HCT116 (cell line): ENCODE results near the gene EPS8L2. TPM values are rescaled to one million over a fixed set of nuclear protein-coding genes. Genes with fewer than 3 reads are reported as not detected.
A peak's percentile ranks its signal among the peaks of the same experiment; 100 is the strongest.

Experiments used
- ATAC-seq: fragments of 200-7000 bp; cut with Tn5 transposase; 2 replicates; pipeline ENCODE4 v1.9.1; 2020; ENCODE audit warnings: mild to moderate bottlenecking, moderate library complexity
- Bru-seq: library from RNA; stranded (reverse); fragments of 400-500 nt; gene quantifications from one replicate; lab custom pipeline; 2021; lab: Mats Ljungman, UMichigan
- BruChase-seq, 2 experiments: library from RNA; stranded (reverse); fragments of 400-500 nt; gene quantifications; one replicate each; lab custom pipeline; 2021; lab: Mats Ljungman, UMichigan
- BruUV-seq: library from RNA; stranded (reverse); fragments of 400-500 nt; replicated peaks from 2 replicates; lab custom pipeline; 2021; lab: Mats Ljungman, UMichigan
- CTCF ChIA-PET: fragments of 300-600 bp; sonication (Branson Sonifier 250); formaldehyde crosslinking; loops from one replicate; lab custom pipeline; 2021; ENCODE audit warnings: antibody characterized with exemption; lab: Charles Lee
- POLR2A ChIA-PET: fragments of 300-600, 350-600 bp; sonication (Branson Sonifier 250); formaldehyde crosslinking; loops from one replicate; lab custom pipeline; 2021; ENCODE audit warnings: antibody characterized with exemption; lab: Charles Lee
- RAD21 ChIA-PET, 2 experiments: fragments of 300-600 bp; sonication (Branson Sonifier 250); formaldehyde crosslinking; loops; one replicate each; lab custom pipeline; 2023; ENCODE audit warnings: low total read pairs in 2 of 2; ENCODE audit not compliant: uncharacterized antibody in 2 of 2, unreplicated experiment in 2 of 2, low non-redundant PET in 1 of 2; lab: Charles Lee
- DNase-seq: peaks from one replicate; pipeline ENCODE4 v3.0.0-alpha.2; 2010; ENCODE audit warnings: low read depth, low spot score
- H2AFZ ChIP-seq: fragments of 200-600 bp; shearing (Covaris generic), sonication (generic); 2 replicates; pipeline ENCODE4 v1.6.1; 2017; ENCODE audit warnings: low read depth, mixed run types, mixed read lengths, antibody characterized with exemption, low read length; ENCODE audit not compliant: poor library complexity, severe bottlenecking
- H3K27ac ChIP-seq: 2 replicates; pipeline ENCODE4 v1.5.1; 2012; ENCODE audit warnings: low read depth, low read length
- H3K27me3 ChIP-seq: fragments of 200-600 bp; sonication (generic); 2 replicates; pipeline ENCODE4 v1.6.1; 2016; ENCODE audit warnings: mixed run types, low read length, mixed read lengths; ENCODE audit not compliant: insufficient read depth
- H3K36me3 ChIP-seq, 2 experiments: fragments of 200-500 bp in 1 of 2; fragments of 200-600 bp in 1 of 2; sonication (Bioruptor generic) in 1 of 2; sonication (generic) in 1 of 2; 2 replicates each; pipeline versions ENCODE4 v1.5.1 to v1.6.1; 2014 to 2016; ENCODE audit warnings: low read length in 2 of 2, inconsistent platforms in 1 of 2, mixed read lengths in 1 of 2, mixed run types in 1 of 2; ENCODE audit not compliant: insufficient read depth in 2 of 2, control insufficient read depth in 1 of 2
- H3K4me1 ChIP-seq, 2 experiments: fragments of 200-600 bp in 1 of 2; sonication (generic) in 1 of 2; 2 replicates each; pipeline versions ENCODE4 v1.5.1 to v1.6.1; 2012 to 2017; ENCODE audit warnings: low read length in 2 of 2, inconsistent platforms in 1 of 2, mild to moderate bottlenecking in 1 of 2, mixed read lengths in 1 of 2, mixed run types in 1 of 2, moderate library complexity in 1 of 2; ENCODE audit not compliant: insufficient read depth in 2 of 2, control insufficient read depth in 1 of 2
- H3K4me2 ChIP-seq: fragments of 200-600 bp; sonication (generic); 2 replicates; pipeline ENCODE4 v1.6.1; 2017; ENCODE audit warnings: mixed run types, low read length, mixed read lengths
- H3K4me3 ChIP-seq, 2 experiments: fragments of 200-600 bp in 1 of 2; sonication (generic) in 1 of 2; replicated peaks in 1 of 2; 2 replicates each; pipeline ENCODE4 v1.5.1; 2011 to 2016; ENCODE audit warnings: low read length in 2 of 2, control low read depth in 1 of 2, low read depth in 1 of 2, mild to moderate bottlenecking in 1 of 2, mixed read lengths in 1 of 2, mixed run types in 1 of 2
- H3K79me2 ChIP-seq: fragments of 200-600 bp; sonication (generic); 2 replicates; pipeline ENCODE4 v1.6.1; 2017; ENCODE audit warnings: mild to moderate bottlenecking, mixed run types, low read length, moderate library complexity, mixed read lengths; ENCODE audit not compliant: insufficient read depth
- H3K9ac ChIP-seq: fragments of 200-600 bp; sonication (generic); 2 replicates; pipeline ENCODE4 v1.6.1; 2016; ENCODE audit warnings: low read length, mixed read lengths
- H3K9me2 ChIP-seq: fragments of 200-600 bp; sonication (generic), shearing (Covaris generic); 2 replicates; pipeline ENCODE4 v1.6.1; 2017; ENCODE audit warnings: mixed run types, mild to moderate bottlenecking, moderate library complexity; ENCODE audit not compliant: insufficient read depth
- H3K9me3 ChIP-seq, 2 experiments: fragments of 200-500 bp in 1 of 2; fragments of 200-600 bp in 1 of 2; sonication (Bioruptor generic) in 1 of 2; sonication (generic) in 1 of 2; 2 replicates each; pipeline ENCODE4 v1.6.1; 2014 to 2017; ENCODE audit warnings: low read length in 2 of 2, mixed read lengths in 2 of 2, inconsistent platforms in 1 of 2, low read depth in 1 of 2, mild to moderate bottlenecking in 1 of 2, mixed run types in 1 of 2, moderate library complexity in 1 of 2; ENCODE audit not compliant: control insufficient read depth in 1 of 2, insufficient read depth in 1 of 2
- H4K20me1 ChIP-seq: fragments of 200-600 bp; sonication (generic), shearing (Covaris generic); 2 replicates; pipeline ENCODE4 v1.6.1; 2017; ENCODE audit warnings: mixed run types, mild to moderate bottlenecking, moderate library complexity; ENCODE audit not compliant: insufficient read depth
- CBX3 ChIP-seq: IDR thresholded peaks from 2 replicates; pipeline ENCODE4 v1.6.1; 2012; ENCODE audit warnings: low read depth
- EGR1 ChIP-seq: IDR thresholded peaks from 2 replicates; pipeline ENCODE4 v1.6.1; 2012; ENCODE audit warnings: low read depth
- FOSL1 ChIP-seq: IDR thresholded peaks from 2 replicates; pipeline ENCODE4 v1.6.1; 2012; ENCODE audit warnings: low read depth
- POLR2AphosphoS5 ChIP-seq: IDR thresholded peaks from 2 replicates; pipeline ENCODE4 v1.6.1; 2011; ENCODE audit warnings: mild to moderate bottlenecking, low read depth, low read length, moderate library complexity
- RAD21 ChIP-seq: IDR thresholded peaks from 2 replicates; pipeline ENCODE4 v1.6.1; 2012; ENCODE audit warnings: low read depth, mild to moderate bottlenecking
- SIN3A ChIP-seq: IDR thresholded peaks from 2 replicates; pipeline ENCODE4 v1.6.1; 2012; ENCODE audit warnings: low read depth
- SP1 ChIP-seq: IDR thresholded peaks from 2 replicates; pipeline ENCODE4 v1.6.1; 2012; ENCODE audit warnings: low read depth
- TCF7L2 ChIP-seq: IDR thresholded peaks from 2 replicates; pipeline ENCODE4 v1.7.0; 2011; ENCODE audit warnings: borderline replicate concordance, inconsistent platforms; ENCODE audit not compliant: insufficient read depth, insufficient read length; ENCODE audit errors: extremely low read depth
- YY1 ChIP-seq: IDR thresholded peaks from 2 replicates; pipeline ENCODE4 v1.6.1; 2011; ENCODE audit warnings: low read length, low read depth, moderate library complexity, mild to moderate bottlenecking; ENCODE audit not compliant: insufficient replicate concordance; ENCODE audit errors: extremely low read depth
- ZNF274 ChIP-seq: fragments of 200-500 bp; sonication (Bioruptor generic); IDR thresholded peaks from 2 replicates; pipeline ENCODE4 v1.6.1; 2014; ENCODE audit warnings: mild to moderate bottlenecking, low read depth, low read length, inconsistent platforms
- intact Hi-C: fragments of 100-400 bp; cut with micrococcal nuclease; formaldehyde crosslinking; loops from 2 replicates; pipeline ENCODE4 v1.10.0; 2022
- long read RNA-seq: library from polyadenylated mRNA; unstranded; transcript quantifications from one replicate; pipeline ENCODE4 v2.0.0, GENCODE V29; 2021; ENCODE audit not compliant: unreplicated experiment
- polyA plus RNA-seq: library from polyadenylated mRNA; unstranded; fragments of >200 nt; gene quantifications from 2 replicates; pipeline ENCODE4 v1.2.1, GENCODE V29; 2012; ENCODE audit warnings: missing spikeins
- total RNA-seq: library from RNA; stranded (reverse); gene quantifications from one replicate; pipeline ENCODE4 v1.2.1, GENCODE V29; 2021; ENCODE audit not compliant: unreplicated experiment
- TF ChIP-seq, protein P1 (sequence below): IDR thresholded peaks from 2 replicates; pipeline ENCODE4 v1.6.1; 2012

EPS8L2 gene
- 157 TPM for total RNA-seq
- polyA plus RNA-seq, result 149 and 211 TPM in 2 replicates
- percentile 58 among the genes with signal in this experiment for Bru-seq, nascent RNA
- percentile 81 among the genes with signal in this experiment for BruChase-seq, experiment 1, labeled RNA remaining after a 6-hour chase
- BruChase-seq, experiment 2, labeled RNA remaining after a 2-hour chase, result percentile 73 among the genes with signal in this experiment
- long read RNA-seq, transcript EPS8L2-220 (9 exons, 2,304 nt), result minor isoform, 6 of 292 reads
- long read RNA-seq, transcript EPS8L2-211 (6 exons, 1,597 nt), result minor isoform, 11 of 292 reads
- long read RNA-seq, transcript EPS8L2-232 (21 exons, 2,554 nt), result minor isoform, 9 of 292 reads
- long read RNA-seq, transcript EPS8L2-201 (21 exons, 3,148 nt), result major isoform, 47 of 292 reads
- long read RNA-seq, partial matches to known transcripts, result 133 of 292 reads
- long read RNA-seq, other reads (novel, unspliced or antisense), result 76 of 292 reads

DNA sequence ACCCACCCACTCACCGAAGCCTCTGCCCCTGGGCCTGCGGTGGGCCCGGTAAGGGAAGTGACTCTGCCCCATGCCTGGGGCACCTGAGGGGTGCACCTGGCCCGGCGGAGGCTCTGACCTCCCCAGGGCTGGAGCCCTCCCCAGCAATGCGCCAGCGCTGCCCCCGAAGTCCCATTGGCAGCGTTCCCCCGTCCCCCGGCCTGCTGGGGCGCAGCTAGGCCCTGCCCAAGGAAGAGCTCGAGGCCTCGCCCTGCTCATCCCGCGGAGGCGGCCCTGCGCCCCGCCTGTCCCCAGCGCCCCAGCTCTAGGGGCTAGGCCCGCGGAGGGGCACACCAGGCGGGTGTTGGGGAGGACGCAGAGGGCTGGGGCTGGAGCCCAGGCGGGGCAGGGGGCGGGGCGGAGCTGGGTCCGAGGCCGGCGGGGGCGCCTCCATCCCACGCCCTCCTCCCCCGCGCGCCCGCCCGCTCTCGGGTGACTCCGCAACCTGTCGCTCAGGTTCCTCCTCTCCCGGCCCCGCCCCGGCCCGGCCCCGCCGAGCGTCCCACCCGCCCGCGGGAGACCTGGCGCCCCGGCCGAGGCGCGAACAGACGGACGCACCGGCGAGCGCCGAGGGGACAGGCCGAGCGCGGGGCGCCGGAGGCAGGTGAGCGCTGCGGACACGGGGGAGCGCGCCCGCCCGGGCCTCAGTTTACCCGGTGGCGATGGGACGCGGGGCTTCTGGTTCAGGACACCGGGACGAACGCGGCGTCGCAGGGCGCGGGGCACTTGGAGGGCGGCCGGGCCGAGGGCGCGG lies at the start of gene EPS8L2:
Gene EPS8L2, plus strand, starts transcription at position 586 of the 793 bp plus-strand sequence. CDS start 3,177 bp downstream, outside the sequence.
- H2AFZ ChIP-seq, result no peak within 1 kb of the TSS
- no peaks in the 10 kb centered on the region for H4K20me1 ChIP-seq
- RAD21 ChIA-PET, result interaction anchor here in 1 of 2 experiments (1.2 kb wide), 1 partner anchor 9 kb away, joined by 3 read pairs; no protein-coding TSS in a partner anchor
- no TSS peak for BruUV-seq
- intact Hi-C loops, result no loop called here
- no peaks in the 10 kb centered on the region for H3K27me3 ChIP-seq
- H3K27ac ChIP-seq, result peak within 1 kb of the TSS; percentile 99
- peaks cover 37% of the 10 kb centered on the region for H3K79me2 ChIP-seq
- peaks cover 41 to 64% of the 10 kb centered on the region in 2 experiments for H3K4me1 ChIP-seq
- POLR2A ChIA-PET, result interaction anchor here (1.4 kb wide), 1 partner anchor 9 kb away, joined by 6 read pairs; no protein-coding TSS in a partner anchor
- TF ChIP-seq POLR2AphosphoS5, result peak; percentile 69
- TF ChIP-seq EGR1, result no peak
- no peak for TF ChIP-seq CBX3
- no peaks in the 10 kb centered on the region for H3K9me2 ChIP-seq
- H3K9ac ChIP-seq, result peak within 1 kb of the TSS; percentile 89
- H3K9me3 ChIP-seq, result no peaks in the 10 kb centered on the region
- peaks cover 0 to 7% of the 10 kb centered on the region in 2 experiments; a peak in 1 of 4 replicates for H3K36me3 ChIP-seq
- peak within 1 kb of the TSS; percentile 87 to 96 for H3K4me3 ChIP-seq
- H3K4me2 ChIP-seq, result peak within 1 kb of the TSS; percentile 98
- CTCF ChIA-PET, result interaction anchor here (1.2 to 3.1 kb wide), 5 partner anchors 10 to 22 kb away, joined by 4 to 24 read pairs (median 8); partner anchors contain the start of genes DEAF1 and TMEM80
- ATAC-seq (peak; percentile 67), DNase-seq (no peak)

DNA sequence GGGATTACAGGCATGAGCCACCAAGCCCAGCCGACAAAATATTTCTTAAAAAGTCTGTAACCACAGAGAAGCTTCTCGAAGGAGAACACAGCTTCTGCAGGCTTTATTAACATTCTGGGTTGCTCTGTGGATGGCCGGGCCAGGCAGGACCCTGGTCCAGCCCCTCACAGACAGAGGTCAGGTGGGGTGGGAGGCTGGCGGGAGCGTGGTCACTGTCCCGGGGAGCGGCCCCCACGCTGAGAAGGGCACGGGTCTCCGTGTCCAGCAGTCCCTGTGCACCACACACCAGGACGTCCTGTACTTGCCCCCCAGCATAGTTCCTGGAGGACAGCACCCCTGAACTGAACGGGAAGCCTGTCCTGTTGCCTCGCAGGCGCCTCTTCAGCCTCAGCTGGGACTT lies 49.6 kb upstream of the EPS8L2 start:
- ATAC-seq (no peak), DNase-seq (no peak)
- no TSS peak for BruUV-seq
- ChIA-PET POLR2A (no interaction called here), RAD21 (no interaction called here), CTCF (no interaction called here)
- Histone ChIP-seq H3K9ac (no peak overlapping the region), H3K79me2 (no peaks in the 10 kb centered on the region), H3K4me3 (no peak overlapping the region), H2AFZ (no peak overlapping the region), H3K9me2 (no peaks in the 10 kb centered on the region), H3K27ac (no peak overlapping the region), H3K4me1 (no peaks in the 10 kb centered on the region), H3K4me2 (no peak overlapping the region), H3K9me3 (no peaks in the 10 kb centered on the region), H4K20me1 (no peaks in the 10 kb centered on the region), H3K36me3 (peaks cover 0 to 2% of the 10 kb centered on the region in 2 experiments; a peak in 1 of 4 replicates), H3K27me3 (no peaks in the 10 kb centered on the region)
- TF ChIP-seq, protein P1, sequence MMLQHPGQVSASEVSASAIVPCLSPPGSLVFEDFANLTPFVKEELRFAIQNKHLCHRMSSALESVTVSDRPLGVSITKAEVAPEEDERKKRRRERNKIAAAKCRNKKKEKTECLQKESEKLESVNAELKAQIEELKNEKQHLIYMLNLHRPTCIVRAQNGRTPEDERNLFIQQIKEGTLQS, result no peak
- TF ChIP-seq EGR1 (no peak), YY1 (no peak), SIN3A (no peak), RAD21 (no peak), TCF7L2 (no peak), FOSL1 (no peak), SP1 (no peak), ZNF274 (no peak)
- intact Hi-C loops, result no loop called here
